HG03457 (cell line): ENCODE measurements around the gene PLEK2.
"Not testable (repeated sequence)": the region's sequence is repeated elsewhere in the genome, so short reads cannot be mapped to it uniquely, and the experiment has no call there.

ENCODE experiments used
- ATAC-seq: cut with Tn5 transposase; IDR thresholded peaks from one replicate; pipeline ENCODE4 v1.9.1; 2021; ENCODE audit warnings: moderate number of reproducible peaks; ENCODE audit not compliant: unreplicated experiment

Gene PLEK2

GRCh38 chr14:67429510-67430205 lies 17.7 kb upstream of the PLEK2 start:
- no peak for ATAC-seq

GRCh38 chr14:67428501-67429031 lies 16.6 kb upstream of the PLEK2 start:
- ATAC-seq: no peak

GRCh38 chr14:67426983-67427606 lies 15.1 kb upstream of the PLEK2 start:
- no peak for ATAC-seq

DNA sequence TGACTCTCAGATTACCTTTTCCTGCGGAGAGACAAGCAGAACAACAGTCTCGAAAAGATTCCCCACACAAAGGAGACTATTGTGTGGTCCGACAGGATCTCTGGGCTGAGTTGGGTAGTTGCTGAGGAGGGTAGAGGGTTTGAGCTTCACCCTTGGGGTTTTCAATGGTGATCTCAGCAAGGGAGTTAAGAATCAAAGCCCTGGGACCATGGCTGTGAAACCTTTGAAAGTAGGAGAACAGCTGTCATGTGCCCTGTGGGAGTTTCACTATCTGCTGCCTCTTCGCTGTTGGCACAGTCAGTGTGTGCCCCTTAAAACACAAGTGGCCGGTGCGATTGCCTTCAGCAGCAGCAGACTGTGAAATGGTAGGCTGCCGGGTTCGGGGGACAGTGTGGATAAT lies 14.2 kb upstream of the PLEK2 start:
- no peak for ATAC-seq

DNA sequence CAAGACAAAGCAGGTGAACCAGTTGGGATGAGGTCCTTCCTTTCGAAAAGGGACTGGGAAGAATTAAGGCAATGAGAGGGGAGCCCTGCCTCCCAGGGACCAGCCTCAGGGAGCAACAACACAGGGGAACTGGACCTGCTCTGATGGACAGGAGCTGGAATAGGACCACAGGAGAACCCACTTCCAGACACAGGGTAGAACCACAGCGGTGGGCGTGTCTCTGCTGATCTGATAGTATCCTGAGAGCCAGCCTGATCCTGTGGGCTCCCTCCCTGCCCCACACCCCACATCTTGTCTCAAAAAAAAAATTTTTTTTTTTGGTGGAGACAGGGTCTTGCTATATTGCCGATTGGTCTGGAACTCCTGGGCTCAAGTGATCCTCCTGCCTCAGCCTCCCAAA lies 13.6 kb upstream of the PLEK2 start:
- no peak for ATAC-seq

DNA sequence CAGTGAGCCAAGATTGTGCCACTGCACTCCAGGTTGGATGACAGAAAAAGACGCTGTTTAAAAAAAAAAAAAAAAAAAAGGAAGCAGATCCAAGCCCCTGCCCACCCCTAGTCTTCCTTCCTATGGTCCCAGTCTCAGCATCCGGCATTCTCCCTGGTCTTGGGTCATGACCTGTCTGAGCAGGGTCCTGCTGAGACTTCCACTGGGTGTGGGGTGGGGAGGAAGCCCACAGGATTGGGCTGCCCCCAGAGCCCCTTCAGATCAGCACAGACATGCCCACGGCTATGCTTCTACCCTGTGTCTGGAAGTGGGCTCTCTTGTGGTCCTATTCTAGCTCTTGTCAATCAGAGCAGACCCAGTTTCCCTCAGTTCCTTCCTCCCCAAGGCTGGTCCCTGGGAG lies 12.6 kb upstream of the PLEK2 start:
- ATAC-seq: no peak

- ATAC-seq: no peak
Measured at GRCh38 chr14:67423424-67423823, 11.5 kb upstream of the PLEK2 start.

DNA sequence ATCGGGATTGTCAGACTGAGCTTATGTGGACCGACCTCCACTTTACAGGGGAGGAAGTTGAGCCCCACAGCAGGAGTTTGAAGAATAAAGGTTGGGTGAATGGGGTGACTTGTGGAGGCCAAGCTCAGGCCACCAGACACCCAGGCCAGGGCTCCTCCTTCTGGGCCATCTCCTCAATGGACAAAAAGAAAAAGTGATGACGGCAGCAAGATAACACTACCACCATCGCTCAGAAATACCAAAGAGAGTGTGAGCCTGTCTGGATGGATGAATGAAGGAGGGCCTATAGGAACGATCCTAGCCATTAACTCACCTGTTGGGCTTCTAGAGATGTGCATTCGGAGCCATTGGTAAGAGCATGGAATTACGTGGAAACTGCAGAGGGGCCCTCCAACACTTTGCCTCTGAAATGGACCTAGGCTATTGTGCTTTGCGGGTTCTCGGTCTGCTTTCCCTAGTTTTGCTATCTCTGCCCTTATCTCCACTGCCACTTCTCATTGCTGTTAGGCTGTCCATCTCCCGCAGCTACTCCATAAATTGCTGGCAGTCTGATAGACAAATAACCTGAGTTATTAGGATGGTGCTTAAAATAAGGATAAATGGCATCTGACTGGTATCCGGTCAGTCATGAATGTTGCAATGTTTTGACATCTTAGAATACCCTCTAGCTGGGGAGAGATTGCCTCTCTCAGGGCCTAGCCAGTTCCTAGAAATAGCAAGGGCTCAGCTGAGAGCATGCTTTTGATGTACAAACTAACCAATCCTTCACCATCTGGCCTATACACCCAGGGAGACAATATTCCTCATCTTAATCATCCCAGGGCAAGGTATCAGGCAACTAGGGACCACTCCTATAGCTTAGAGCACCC lies 9.6 kb upstream of the PLEK2 start:
- no peak for ATAC-seq

- ATAC-seq: no peak
Measured at GRCh38 chr14:67420102-67420739, 8.3 kb upstream of the PLEK2 start.

- ATAC-seq: no peak
Measured at GRCh38 chr14:67418401-67419191, 6.6 kb upstream of the PLEK2 start.

DNA sequence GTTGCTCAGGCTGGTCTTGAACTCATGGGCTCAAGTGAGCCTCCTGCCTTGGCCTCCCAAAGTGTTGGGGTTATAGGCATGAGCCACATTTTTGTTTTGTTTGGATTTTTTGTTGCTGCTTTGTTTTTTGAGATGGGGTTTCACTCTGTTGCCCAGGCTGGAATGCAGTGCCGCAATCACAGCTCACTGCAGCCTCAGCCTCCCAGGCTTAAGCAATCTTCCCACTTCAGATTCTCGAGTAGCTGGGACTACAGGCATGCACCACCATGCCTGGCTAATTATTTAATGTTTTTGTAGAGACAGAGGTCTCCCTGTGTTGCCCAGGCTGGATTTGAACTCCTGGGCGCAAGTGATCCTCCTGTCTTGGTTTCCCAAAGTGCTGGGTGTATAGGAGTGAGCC lies 5.7 kb upstream of the PLEK2 start:
- no peak for ATAC-seq

- no peak for ATAC-seq
Measured at GRCh38 chr14:67416810-67417209, 4.8 kb upstream of the PLEK2 start.

GRCh38 chr14:67416085-67416484 lies 4.1 kb upstream of the PLEK2 start:
- no peak for ATAC-seq

- not testable (repeated sequence) for ATAC-seq
Measured at GRCh38 chr14:67415610-67416009, 3.6 kb upstream of the PLEK2 start.

DNA sequence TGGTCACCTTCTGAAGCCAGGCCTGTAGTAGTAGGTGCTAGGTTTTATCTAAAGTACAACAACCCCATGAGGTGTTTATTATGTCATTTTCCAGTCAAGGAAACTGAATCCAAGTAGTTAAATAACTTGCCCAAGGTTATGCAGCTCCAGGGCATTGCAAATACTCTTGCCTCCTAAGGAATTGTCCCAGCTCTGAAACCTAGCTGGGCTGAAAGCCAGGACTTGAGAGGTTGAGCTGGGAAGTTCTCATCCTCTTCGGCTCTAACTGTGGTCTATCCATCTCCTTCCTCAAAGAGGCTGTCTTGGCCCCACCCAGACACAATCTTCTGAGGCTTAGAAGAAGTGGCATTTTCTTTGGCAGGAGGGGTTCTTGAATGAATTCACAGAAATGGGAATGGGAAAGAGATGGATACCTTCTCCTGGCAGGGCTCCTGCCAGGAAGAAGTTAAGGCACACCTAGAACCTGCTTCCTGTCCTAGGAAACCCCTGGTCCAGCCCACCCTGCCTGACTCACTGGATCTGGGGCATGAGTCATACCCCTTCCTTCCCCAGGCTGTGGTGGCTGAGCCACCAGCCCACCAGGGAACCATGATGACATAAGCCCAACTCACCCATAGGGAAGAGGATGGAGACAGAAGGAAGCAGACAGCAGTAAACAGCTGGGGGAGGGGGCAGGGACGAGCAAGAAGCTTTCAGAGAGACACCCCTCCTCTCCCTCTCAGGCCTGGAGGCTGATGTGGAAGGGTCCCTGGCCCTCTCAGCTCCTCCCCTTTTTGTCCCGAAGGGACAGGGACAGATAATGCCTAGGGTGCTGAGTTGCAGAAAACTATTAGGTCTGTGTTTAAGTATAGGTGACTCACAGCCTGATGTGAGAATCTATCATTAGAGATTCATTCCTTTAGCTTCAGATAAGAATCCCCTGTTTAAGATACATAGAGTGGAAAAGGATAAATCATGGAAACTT lies 2.1 kb upstream of the PLEK2 start:
- no peak for ATAC-seq

- no peak for ATAC-seq
Measured at GRCh38 chr14:67411370-67411769, 595 bp downstream of the PLEK2 start.

DNA sequence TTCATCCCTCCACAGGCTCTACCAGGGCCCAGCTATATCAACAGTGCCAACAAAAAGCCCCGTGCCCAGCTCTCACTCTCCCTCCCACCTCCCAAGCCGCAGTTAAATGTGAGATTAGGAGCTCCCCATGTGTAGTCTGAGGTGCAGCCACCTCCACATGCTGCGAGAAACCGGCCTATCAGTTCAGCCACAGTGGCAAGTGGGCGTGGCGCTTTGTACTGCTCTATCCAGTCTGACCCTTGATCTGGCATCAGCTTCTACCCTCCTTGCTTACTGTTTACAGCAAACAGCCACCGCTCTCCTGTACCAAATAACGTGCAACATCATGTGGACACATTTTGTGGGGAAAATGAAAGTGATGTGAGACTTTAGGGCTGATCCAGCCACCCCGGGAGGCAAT lies 1.7 kb downstream of the PLEK2 start:
- no peak for ATAC-seq

DNA sequence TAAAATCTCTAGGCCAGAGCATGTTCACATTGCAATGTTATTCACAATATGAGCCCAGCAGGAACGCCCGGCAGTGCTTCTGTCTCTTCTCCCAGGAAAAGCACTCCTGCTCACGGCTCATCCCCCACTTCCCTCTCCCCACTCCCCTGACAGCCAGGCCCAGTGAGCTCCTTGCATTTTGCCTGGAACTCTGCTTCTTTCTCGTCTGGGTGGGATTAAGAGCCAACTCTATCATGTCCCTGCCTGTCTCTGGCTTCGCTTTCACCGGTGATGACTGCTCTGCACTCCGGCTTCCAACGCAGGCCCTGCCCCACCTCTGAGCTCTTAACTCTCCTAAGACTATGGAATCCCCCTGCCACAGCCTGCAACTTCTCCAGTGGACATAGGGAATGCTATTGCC lies 2.5 kb downstream of the PLEK2 start:
- no peak for ATAC-seq

GRCh38 chr14:67408122-67408801 lies 3.7 kb downstream of the PLEK2 start:
- not testable (repeated sequence) for ATAC-seq
